NCI-H2196 (cell line): ENCODE results near the gene JAM3.
"Not testable (repeated sequence)": the region's sequence is repeated elsewhere in the genome, so short reads cannot be mapped to it uniquely, and the experiment has no call there.

ENCODE experiments used
- DNase-seq: peaks from one replicate; lab custom pipeline; 2025; ENCODE audit not compliant: unreplicated experiment; lab: John Stamatoyannopoulos, UW

Gene JAM3

DNA sequence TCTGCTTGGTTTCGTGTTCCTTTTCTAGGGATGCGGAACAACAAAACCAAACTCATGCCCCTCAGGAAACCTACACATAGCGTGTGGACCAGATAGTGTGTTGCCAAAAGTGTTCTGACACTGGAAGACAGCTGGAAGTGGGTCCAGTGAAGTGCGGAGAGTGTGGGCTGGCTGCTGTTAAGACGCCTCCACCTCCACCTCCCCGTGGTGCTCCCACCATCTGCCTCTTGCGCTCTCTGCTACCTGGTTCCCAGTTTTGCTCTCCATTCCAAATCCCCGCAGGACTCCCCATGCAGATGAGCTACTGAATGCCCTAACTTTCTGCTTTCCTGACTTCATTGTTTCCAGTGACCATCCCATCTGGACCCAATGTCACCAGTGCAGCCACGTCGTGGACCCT, 103.1 kb downstream of the JAM3 start:
- no peak for DNase-seq

DNA sequence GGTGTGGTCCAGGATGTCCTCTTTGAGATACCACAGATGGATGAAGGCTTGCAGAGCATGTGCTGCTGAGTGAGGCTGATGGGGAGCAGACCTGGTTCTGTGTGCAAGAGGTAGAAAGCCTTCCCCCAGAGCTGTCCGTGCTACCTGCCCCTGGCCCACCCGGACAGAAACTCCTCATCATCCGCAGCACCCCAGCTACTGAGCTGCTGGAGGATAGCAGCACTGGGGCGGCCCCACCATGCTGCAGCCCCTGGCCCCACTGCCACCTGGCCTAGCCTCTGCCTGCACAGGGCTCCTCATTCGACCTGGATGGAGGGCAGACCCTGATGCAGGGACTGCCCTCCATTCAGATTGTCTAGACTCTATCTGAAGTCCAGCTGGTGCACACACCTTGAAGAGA, 104.4 kb downstream of the JAM3 start:
- DNase-seq: no peak

DNA sequence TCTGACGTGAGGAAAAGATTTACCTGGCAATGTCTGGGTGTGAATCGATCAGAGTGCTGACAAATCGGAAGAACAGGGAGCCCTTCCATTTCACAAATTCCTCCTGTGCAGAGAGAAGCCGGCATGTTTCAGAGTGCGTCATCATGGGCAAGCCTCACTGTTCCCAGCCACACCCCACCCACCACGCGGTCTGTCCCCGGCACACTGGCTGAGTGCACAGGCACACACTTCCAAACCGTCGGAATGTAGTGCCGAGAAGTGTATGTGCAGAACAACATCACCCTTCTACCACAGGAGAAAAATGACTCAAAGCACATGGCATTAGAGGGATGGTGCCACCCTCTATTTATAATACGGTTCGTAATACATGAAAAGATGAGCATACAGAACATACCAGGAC, 107.4 kb downstream of the JAM3 start:
- DNase-seq: no peak

GRCh38 chr11:134178032-134178674, 109.3 kb downstream of the JAM3 start:
- DNase-seq: no peak

DNA sequence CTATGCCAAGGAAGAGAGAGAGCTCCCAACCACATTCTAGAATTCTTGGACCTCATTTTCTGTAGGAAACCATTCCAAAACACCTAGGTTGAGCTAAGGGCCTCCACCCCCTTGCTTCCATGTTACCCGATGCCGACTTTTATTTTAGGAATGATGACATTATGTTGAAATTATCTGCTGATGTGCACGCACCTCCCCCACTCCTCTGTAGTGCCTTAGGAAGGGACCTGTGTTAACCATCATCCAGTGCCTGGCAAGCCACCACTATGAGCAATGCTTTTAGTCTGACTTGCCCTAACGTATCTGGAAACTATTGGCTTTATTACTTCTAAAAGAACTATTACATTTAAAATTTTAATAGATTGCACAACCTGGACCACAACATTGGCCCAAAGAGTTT, 112.8 kb downstream of the JAM3 start:
- DNase-seq: no peak

GRCh38 chr11:134188092-134188491, 119.2 kb downstream of the JAM3 start:
- DNase-seq: not testable (repeated sequence)

- no peak for DNase-seq
Observed at GRCh38 chr11:134196756-134197155, 127.9 kb downstream of the JAM3 start.

- DNase-seq: no peak
Observed at GRCh38 chr11:134199531-134199930, 130.7 kb downstream of the JAM3 start.

GRCh38 chr11:134200688-134201087, 131.8 kb downstream of the JAM3 start:
- DNase-seq: no peak
